ENCODE results near the gene PCED1A. TPM values are rescaled to one million over a fixed set of nuclear protein-coding genes. Genes with fewer than 3 reads are reported as not detected.

The PCED1A gene
- total and polyA plus RNA-seq, 8 donors: 12.1 to 110 (median 15.6) TPM

DNA sequence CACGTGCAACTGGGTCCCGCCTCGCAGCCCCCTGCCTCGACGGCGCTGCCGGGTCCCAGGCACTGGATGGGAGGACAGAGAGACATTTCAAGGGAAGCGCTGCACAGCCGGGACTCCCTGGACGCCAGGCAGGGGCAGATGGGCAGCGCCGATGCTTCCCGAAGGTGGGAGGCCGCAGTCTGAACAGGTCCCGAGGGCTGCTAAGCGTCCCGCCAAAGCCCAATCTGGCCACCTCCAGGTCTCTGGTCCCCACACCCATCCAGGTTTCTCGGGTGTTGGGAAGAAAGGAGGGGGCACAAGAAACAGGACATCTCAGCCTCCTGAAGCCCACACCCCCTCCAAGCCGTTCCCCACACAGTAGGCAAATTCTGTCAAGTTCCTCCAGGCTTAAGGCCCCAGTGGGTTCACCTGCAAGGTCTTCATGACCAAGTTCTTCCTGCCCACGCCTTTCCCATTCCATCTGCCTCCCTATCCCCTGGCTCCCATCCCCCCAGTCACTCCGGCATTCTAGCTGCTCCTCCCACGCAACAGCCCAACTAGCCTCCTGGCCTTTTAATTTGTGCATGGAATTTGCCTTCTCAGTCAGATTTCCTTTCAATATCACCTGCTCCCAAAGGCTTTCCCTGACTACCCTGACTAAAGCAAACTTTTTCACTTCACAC lies 34.6 kb downstream of the PCED1A start:
- FAIRE-seq (no peak), ATAC-seq (peak in 1 of 4 donors; percentile 14), DNase-seq (peak in 1 of 6 donors; percentile 68)
- Histone ChIP-seq H3K27ac (no peak overlapping the region), H3K4me1 (peaks cover 0 to 4% (median 0%) of the 10 kb centered on the region in 3 donors), H3K27me3 (peaks cover 0 to 10% (median 4%) of the 10 kb centered on the region in 4 donors), H3K9me3 (no peaks in the 10 kb centered on the region), H3K36me3 (no peaks in the 10 kb centered on the region), H3K4me3 (no peak overlapping the region)
- intact Hi-C loops (cut with DNase I): no loop called here
- WGBS, 2 donors: 14 to 20% methylated on average over 9 to 22 of the region's 22 CpGs
- TF ChIP-seq, protein P1, sequence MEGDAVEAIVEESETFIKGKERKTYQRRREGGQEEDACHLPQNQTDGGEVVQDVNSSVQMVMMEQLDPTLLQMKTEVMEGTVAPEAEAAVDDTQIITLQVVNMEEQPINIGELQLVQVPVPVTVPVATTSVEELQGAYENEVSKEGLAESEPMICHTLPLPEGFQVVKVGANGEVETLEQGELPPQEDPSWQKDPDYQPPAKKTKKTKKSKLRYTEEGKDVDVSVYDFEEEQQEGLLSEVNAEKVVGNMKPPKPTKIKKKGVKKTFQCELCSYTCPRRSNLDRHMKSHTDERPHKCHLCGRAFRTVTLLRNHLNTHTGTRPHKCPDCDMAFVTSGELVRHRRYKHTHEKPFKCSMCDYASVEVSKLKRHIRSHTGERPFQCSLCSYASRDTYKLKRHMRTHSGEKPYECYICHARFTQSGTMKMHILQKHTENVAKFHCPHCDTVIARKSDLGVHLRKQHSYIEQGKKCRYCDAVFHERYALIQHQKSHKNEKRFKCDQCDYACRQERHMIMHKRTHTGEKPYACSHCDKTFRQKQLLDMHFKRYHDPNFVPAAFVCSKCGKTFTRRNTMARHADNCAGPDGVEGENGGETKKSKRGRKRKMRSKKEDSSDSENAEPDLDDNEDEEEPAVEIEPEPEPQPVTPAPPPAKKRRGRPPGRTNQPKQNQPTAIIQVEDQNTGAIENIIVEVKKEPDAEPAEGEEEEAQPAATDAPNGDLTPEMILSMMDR (IDR thresholded peaks at IDR 0.05): no peak

GRCh38 chr20:2804852-2805688 lies 35.4 kb downstream of the PCED1A start:
- Histone ChIP-seq H3K9me3 (no peaks in the 10 kb centered on the region), H3K36me3 (no peaks in the 10 kb centered on the region), H3K4me1 (peaks cover 0 to 7% (median 0%) of the 10 kb centered on the region in 3 donors), H3K4me3 (no peak overlapping the region), H3K27me3 (peaks cover 0 to 12% (median 5%) of the 10 kb centered on the region in 4 donors), H3K27ac (no peak overlapping the region)
- TF ChIP-seq, protein P1 (IDR thresholded peaks at IDR 0.05): no peak
- intact Hi-C loops (cut with DNase I): no loop called here
- FAIRE-seq (no peak), DNase-seq (peak in 1 of 6 donors; percentile 52), ATAC-seq (peak in 3 of 4 donors; percentile 26 to 53 (median 38))
- 10 to 12% methylated on average over 44 to 49 of the region's 49 CpGs for WGBS, 2 donors

DNA sequence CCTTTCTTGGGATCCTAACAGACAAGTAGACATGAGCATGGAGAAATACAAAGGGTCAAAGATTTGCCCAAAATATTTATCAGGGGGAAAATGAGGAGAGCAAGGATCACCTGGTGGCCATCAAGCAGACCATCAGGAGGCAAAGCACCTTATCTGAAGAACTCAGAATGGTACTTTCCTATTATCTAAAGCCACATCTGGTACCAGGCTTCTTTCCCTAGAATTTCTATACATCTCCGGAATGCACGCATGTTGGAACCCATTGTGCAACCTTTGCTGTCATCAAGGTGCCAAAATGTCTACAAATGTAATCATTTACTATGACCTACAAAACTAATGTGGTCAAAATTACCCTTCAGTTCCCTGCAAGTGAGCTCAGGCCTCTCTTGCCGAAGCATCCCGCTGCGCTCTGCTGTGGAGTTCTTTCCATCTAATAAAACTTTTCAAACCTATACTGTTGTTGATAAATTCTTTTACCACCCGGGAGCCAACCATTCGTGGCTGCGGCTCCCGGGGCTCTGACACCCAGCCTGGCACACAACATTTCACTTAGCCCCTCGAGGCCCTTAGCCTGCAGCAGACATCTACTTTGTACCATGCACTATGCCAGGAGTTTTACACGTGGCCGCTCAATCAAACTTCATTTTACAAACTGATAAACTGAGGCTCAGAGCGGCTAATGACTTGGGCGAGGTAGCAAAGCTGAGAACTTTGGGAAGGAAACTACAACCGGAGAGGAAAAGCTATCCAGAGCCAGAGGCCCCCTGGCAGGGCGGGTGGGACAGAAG lies 36.2 kb downstream of the PCED1A start:
- 41 to 48% methylated on average over 16 of the region's 16 CpGs for WGBS, 2 donors
- peaks cover 0 to 13% (median 5%) of the 10 kb centered on the region in 4 donors for H3K27me3 ChIP-seq
- TF ChIP-seq, protein P1 (IDR thresholded peaks at IDR 0.05): no peak

GRCh38 chr20:2801286-2801728 lies 39.1 kb downstream of the PCED1A start:
- peak in 2 of 4 donors; percentile 25 to 46 for ATAC-seq
- H3K36me3 ChIP-seq: no peaks in the 10 kb centered on the region
- peak in 2 of 6 donors; percentile 32 to 47 for DNase-seq
- peaks cover 0 to 13% (median 5%) of the 10 kb centered on the region in 4 donors for H3K27me3 ChIP-seq
- FAIRE-seq: no peak
- peaks cover 0 to 7% (median 0%) of the 10 kb centered on the region in 3 donors for H3K4me1 ChIP-seq
- intact Hi-C loops (cut with DNase I): no loop called here
- H3K27ac ChIP-seq: no peak overlapping the region
- TF ChIP-seq, protein P1 (IDR thresholded peaks at IDR 0.05): no peak
- no peaks in the 10 kb centered on the region for H3K9me3 ChIP-seq
- no peak overlapping the region for H3K4me3 ChIP-seq
- 7% methylated on average over 13 of the region's 13 CpGs for WGBS, 2 donors

More for the DNA sequence above, 36.2 kb downstream of the PCED1A start:
- intact Hi-C loops (cut with DNase I): no loop called here
- ATAC-seq (no peak), DNase-seq (no peak), FAIRE-seq (no peak)
- H3K4me3 ChIP-seq: no peak overlapping the region
- no peaks in the 10 kb centered on the region for H3K36me3 ChIP-seq
- H3K4me1 ChIP-seq: peaks cover 0 to 7% (median 0%) of the 10 kb centered on the region in 3 donors
- no peaks in the 10 kb centered on the region for H3K9me3 ChIP-seq
- no peak overlapping the region for H3K27ac ChIP-seq
